SK-N-MC (cell line): ENCODE results near the gene S100P.

ENCODE experiments used
- EZH2 ChIP-seq: fragments of 200-600 bp; sonication (generic); IDR thresholded peaks from one replicate; pipeline ENCODE4 v1.6.1; 2017; ENCODE audit warnings: antibody characterized with exemption
- POLR2AphosphoS5 ChIP-seq: IDR thresholded peaks from 2 replicates; pipeline ENCODE4 v1.6.1; 2012; ENCODE audit warnings: mild to moderate bottlenecking, low read depth, low read length, borderline replicate concordance

- TF ChIP-seq EZH2 (no peak), POLR2AphosphoS5 (no peak)
Observed at GRCh38 chr4:6649216-6649615, 44.5 kb upstream of the S100P start.
